Activated CD4-positive, alpha-beta T cell treated with anti-CD3 and anti-CD28 coated beads for 1 hour (primary cell): ENCODE data around the gene SMIM35.

ENCODE experiments used
- DNase-seq: peaks from one replicate; pipeline ENCODE4 v3.0.0-alpha.2; 2020

The SMIM35 gene

DNA sequence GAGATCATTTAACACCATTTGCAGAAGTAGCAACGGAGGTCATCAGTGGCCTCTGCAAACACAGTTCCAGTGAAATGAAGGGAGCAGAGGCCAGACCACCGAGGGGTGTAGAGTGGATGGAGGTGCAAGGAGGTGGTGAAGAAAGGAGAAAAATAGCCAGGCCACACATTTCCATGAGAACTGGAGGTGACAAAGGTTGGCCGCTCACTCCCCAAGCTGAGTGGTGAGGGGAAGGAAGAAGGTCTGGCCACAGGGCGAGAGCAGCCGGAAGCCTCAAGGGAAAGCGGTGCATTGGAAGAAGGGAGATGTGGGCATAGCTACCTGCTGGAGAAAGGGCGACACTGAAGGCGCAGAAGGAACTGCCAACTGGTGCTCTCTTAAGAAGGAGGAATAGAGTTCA lies 30.0 kb downstream of the SMIM35 start:
- no peak for DNase-seq

DNA sequence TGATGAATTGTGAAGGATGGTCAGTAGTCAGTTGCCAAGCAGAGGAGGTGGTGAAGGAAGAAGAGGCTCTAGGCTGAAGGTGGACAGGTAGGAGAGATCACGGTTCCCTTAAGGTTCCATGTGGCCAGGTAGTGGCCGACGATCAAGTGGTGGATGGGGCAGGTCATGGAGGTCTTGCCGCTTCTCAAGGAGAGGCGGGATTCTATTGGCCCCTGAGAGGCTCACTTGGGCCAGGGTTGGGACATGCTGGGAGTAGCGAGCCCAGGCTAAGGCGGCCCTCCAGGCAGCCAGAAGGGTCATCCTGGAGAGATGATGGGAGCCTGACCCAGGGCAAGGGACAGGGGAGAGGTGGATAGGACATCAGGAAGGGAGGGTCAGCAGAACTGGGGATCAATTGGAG lies 30.8 kb downstream of the SMIM35 start:
- DNase-seq = no peak

DNA sequence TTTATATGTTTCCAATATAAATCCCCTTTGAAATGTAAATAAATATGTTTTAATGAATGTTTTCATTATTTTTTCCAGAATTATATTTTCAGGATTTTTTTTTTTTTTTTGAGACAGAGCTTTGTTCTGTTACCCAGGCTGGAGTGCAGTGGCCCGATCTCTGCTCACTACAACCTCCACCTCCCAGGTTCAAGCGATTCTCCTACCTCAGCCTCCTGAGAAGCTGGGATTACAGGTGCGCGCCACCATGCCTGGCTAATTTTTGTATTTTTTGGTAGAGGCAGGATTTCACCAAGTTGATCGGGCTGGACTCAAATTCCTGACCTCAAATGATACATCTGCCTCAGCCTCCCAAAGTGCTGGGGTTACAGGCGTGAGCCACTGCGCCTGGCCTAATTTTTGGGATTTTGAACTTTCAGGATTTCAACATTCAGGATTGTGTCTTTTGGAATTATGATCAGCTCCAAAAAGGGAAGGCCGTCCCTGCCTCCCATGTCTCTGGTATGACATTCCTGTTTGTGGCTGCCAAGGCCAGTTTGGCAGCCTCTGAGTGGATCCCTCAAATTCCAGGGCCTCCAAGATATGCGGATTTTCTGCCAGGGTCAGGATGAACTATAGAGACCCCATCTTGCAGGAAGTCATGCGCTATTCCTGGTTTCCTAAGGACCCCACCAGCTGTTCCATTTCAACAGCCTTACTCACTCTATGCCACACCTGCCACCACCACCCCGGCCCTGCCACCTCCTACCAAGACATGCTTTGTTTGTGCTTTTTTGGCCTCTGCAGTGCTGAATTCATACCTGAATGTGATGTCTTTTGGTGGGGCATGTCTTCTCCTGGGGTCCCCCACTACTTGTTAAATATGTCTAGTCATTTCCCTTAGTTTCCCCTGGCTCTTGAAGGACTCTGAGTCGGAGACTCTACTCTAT lies 31.8 kb downstream of the SMIM35 start:
- DNase-seq = no peak

DNA sequence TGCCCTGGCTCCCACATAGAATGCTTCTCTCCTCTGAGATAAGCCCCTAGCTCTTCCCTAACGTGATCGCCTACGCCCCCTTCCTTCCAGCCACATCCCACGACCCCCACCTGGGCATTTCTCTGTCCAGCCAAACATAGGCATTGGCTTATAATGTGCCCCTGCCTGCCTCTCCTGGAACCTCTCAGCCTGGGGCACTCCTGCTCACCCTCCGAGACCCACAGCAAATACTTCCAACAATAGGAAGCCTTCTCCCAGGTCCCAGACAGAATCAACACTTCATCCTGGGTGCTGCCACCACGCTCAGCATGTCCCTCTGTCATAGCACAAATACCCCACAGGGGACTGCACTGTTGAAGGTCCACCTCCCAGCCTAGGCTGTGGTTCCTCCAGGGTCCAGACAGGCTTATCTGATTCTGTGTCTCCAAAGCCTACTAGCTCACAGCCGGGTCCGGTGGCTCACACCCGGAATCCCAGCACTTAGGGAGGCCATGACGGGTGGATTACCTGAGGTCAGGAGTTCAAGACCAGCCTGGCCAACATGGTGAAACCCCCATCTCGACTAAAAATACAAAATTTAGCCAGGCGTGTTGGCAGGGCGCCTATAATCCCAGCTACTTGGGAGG lies 34.1 kb downstream of the SMIM35 start:
- no peak for DNase-seq

DNA sequence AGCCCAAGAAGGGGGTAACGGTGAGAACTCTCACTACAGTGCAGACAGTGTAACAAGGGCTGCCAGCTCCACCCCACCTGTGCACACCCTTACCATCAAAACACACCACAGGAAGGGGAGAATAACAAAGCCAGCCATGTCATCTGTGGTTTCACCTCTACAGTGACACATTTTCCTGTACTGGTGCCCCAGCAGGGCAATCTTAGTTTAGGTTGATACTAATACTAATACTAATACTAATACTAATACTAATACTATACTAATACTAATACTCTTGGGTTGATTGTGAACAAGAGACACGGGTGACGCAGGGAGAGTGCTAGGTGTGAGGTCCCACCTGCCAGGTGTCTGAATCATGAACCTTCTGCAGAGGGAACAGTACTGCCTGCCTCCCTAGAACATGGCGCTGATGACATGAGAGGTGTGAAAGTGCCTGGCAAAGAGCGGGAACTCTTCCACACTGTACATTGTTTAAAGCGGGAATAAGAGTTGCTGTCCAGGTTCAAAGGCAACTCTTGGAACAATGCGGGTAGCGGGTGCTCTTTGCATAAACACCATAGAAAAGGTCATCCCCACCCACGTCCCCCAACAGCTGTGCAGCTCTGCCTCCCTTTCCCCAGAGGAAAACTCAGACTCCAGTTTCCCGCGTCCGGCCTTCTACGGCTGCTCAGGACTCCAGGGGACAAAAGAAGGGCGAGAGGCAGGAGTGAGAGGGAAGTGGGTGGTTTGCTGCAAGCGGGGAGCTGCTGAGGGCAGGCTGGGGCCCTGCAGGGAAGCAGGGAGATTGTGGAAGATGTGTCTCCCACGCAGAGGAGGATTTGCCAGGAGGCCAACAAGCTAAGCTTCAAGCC lies 34.9 kb downstream of the SMIM35 start:
- peak; percentile 53 for DNase-seq

DNA sequence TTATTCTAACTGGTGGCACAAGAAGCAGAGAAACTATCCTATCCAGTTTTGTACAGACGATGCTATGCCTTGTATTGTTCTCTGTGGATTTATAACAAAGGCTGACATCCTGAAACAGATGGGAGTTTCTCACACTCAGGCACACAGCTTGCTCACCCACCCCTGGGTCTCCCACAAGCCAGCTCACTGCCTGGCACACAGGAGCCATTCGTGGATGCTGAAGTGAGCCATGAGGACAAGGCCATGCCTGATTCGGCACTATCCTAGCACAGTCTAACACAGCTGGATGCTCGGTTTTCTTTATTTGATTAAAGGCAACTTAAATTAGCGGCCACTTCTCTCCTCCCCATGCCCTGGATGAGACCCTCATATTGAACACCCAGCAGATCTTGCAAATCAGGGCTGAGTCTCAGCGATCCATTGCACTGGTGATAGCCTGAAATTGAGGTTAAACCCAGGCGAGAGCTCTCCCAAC lies 35.6 kb downstream of the SMIM35 start:
- DNase-seq = no peak

DNA sequence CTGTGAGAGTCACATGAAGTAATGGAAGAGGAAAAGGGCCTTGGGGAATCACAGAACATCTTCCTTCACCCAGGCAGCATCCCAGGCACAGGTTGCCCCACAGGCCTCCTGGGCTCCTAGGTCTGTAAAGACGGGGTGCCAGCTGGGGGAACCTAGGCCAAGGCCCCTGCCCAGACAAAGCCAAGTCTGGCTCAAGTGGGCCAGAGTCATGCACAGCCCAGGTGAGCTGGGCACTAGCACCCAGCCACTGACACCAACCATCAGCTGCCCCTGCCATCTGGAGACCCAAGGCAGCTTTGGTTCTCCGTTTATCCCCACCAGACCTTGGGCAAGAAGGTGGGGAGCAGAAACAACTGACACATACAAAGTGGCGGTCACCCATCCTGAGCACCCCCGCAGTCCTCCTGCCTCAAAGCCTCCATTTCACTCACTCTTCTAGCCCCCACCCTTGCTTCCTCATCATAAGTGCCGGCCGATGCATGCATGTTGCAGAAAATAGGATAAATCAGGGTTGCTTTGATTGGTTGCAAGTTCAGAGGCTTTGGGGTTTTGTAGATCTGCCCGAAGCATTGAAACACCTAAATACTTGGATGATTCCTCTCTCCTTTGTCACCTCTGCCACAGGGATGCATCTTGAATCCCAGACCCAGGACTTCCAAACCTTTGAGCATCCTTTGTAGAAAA lies 36.4 kb downstream of the SMIM35 start:
- DNase-seq = no peak

DNA sequence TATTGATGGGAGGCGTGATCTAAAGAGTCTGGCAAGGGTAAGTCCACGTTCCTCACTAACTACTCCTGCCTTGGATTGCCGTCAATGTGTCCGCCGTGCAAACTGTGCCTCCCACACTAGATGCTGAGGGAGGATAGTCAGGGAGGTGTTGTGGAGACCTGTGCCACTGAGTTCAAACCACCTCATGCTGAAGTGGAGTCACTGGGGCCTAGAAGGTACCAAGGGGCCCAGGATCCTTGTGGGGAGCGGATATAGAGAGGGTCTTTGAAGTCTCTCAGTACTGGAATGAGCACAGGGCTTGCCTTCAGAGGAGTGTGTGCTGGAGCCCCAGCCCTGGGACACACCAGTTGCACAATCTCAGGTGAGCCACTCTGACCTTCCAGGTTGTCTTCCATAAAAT lies 37.0 kb downstream of the SMIM35 start:
- DNase-seq = no peak

DNA sequence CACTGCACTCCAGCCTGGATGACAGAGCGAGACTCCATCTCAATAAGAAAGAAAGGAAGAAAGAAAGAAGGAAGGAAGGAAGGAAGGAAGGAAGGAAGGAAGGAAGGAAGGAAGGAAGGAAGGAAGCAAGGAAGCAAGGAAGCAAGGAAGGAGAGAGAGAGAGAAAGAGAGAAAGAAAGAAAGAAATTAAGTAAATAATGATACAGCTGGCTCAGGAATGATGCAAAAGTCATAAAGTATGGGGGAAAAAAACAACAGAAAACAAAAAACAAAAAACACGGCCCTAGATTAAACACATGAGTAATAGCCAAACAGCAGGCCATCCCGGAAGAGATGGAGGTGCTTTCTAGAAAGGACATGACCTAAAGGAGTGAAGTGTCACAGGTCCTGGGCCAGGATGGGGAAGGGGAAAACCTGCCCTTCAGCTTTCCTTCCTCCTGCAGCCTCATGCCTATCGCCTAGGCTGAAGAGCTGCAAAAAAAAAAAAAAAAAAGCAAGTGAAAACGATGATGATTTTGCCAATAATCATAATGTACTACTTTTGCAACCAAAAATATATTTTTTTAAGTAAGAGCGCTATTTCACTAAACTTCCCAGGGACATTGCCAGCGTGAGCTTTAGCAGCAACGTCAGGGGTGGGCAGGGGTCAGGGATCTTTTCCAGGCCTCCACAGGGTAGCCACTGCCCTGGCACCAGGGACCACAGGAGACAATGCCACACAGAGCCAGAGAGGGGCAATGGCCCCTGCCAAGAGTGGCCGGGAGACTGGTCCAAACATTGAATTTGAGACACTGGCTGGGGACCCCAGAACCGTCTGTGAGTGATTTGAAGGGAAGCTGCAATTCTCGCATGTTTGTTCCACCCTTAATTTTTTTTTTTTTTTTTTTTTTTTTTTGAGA lies 38.0 kb downstream of the SMIM35 start:
- DNase-seq = no peak

DNA sequence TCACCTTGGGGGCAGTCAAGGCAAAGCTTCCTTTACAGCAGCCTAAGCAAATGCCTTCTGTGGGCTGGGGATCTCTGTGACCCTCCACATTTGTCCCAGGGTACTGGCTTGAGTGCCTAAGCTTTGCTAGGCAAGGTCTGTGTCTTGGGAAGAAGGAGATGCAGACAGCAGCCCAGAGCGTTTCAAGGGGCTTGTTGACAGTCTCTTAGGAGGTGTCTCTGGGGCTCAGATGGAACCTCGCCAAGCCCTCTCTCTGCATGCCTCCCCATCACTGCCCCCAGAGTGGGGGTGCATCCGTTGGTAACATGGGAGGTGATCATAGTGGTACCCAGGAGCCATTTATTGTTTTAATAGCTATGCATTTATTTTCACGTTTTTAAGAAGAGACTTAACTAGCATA lies 39.0 kb downstream of the SMIM35 start:
- no peak for DNase-seq

DNA sequence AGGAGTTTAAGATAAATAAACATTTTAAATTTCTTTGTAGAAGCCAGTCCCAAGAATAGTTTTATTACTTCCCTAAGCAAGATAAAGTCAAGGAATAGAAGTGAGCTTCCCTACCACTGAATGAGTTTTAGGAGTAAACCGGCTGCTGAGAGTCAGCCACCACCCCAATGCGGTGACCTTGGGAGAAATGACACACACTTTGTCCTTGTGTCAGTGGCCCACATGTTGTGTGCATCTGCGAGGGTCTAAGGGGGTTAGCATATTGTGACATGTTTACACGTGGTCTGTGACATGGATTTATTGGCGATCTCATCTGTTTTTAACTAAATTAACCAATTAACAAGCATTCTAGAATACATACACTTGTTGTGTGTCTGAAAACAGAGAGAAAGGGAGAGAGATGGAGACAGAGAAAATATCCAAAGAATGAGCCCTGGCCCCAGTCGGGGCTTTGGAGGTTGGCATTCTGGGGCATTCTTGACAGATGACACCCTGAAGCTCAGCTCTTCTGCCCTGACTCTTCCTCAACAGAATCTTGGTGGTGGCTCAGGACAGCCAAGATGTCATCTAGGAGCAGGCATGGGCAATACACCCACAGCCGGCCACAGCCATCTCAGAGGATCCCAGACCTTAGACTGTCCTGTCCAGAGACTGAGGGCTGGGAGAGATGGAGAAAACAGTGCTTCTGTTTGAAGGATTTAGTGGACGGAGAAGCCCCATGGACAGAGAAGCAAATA lies 39.6 kb downstream of the SMIM35 start:
- DNase-seq = no peak

DNA sequence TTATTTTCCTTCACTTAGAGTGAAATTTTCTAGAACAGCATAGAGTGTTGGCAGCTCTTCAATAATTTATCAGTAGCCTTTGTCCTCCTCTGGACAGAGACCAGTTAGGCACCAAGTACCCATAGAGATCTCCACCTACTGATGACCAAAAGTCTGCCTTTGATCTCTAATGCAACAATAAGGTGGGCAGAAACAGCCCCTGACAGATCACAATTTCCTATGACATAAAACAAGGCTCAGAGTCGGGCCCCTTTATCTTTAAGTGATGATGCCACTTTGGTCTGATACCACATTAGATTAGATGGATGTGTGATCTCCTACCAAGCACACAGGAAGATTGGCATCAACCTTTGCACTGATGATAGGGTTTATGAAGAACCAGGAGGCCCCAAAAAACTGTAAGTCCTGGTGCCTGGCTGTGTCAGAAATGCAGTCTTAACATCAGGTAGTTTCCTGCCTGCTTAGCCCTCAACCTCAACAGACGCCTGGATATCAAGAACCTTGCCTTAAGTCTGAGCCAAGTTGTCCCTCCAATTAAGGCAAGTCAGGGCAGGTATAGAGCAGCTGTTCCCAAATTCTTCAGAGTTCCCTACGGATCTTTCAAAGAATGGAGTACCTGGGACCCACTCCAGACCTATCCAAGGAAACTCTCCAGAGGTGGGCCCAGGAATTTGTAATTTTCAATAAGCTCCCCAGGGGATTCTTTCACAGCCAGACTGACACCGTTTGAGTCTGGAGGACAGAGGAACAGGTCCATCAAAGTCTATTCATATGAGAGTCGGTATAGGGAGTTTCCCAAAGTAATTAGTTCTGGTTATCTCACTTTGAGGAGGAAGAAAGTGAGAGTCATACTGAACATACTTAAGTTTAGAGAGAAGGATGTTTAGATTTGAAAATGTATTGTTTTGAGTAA lies 40.5 kb downstream of the SMIM35 start:
- DNase-seq = no peak

DNA sequence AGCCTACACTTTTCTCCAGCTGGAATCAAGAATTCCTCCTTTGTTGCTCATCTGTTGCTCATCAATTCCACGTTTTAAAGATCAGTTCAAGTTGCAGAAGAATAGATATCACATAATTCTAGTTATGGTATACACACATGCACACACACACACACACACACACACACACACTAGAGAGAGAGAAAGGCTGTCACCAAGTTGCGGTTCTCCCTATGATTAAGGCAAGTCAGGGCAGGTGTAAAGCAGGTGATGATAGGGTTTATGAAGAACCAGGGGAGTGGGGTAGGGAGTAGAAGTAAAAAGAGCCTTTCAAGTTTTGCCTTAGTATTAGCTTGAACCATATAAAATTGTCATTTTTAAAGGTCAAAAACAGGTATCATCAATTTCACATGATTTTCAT lies 41.6 kb downstream of the SMIM35 start:
- DNase-seq = no peak

DNA sequence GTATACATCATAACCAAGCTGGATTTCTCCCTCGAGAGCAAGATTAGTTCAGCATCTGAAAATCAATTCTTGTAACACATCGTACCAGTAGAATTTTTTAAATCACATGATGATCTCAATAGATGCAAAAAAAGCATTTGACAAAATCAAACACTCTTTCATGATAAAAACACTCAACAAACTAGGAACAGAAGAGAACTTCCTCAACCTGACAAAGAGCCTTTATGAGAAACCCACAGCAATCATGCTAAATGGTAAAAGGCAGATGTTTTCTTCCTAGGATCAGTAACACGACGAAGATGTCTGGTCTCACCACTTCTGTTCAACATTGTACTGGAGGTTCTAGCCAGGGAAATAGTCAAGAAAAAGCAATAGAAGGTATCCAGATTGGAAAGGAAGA lies 44.0 kb downstream of the SMIM35 start:
- DNase-seq = no peak

DNA sequence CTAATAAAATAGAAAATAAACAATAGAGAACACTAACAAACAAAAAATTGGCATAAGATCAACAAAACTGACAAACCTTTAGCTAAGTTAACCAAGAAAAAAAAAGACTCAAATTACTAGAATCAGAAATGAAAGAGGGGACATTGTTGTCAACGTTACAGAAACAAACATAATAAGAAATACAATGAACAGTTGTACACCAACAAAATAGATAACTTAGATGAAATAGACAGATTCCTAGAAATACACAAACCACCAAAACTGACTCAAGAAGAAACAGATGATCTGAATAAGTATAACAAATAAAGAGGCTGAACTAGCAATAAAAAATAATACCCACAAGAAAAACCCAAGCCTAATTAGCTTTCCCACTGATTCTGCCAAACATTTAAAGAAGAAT lies 44.6 kb downstream of the SMIM35 start:
- DNase-seq = no peak

DNA sequence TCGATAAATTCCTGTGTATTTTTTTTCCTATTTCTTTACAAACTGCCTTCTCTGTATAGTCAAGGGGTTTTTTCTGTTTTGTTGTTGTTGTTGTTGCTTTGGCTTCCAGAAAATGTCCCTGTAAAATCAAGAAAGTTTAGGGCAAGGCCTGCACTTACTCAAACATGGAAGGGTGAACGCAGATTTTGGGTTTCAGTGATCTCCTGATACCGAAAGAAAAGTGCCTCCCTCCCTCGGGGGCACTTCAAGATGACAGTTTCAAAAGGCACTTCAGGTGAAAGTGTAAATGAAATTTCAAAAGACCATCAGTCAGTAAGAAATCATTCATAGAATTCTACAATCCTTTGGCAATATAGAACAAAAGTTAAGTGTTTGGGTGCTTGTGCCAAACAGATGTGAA lies 53.3 kb downstream of the SMIM35 start:
- no peak for DNase-seq

DNA sequence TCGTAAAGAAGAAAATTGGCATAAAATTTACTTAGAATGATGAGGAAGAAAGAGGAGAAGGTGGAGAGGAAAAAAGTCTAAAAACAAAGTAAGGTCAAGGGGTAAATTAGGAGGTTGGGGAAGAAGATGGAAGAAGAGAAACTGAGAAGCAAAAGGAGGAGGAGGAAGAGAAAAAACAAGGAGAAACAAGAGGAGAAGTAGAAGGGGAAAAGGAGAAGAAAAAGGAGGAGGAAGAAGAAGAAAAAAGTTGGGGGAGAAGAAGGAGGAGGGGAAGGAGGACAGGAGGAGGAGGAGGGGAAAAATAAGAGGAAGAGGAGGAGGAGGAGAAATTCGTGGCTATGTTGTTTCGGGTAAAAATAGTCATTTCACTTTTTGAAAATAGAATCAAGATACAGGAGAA lies 58.1 kb downstream of the SMIM35 start:
- DNase-seq = no peak

DNA sequence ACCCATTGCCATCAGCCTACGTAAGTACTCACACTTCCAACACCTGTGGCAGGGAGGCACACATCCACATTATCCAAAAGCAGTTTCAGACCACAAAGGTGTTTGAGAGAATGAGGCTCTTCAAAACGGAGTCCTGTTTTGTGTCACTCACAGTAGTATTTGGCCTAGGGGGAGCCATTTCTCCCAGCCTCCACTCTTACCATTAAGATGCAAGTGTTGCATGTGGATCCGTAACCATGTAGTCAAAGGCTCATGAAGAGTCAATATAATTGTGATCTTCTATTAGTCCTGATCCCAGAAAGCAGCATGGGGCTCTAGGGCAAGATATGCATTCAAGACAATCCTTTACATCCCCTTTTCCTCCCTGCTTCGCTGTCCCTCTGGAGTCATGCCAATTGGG lies 59.1 kb downstream of the SMIM35 start:
- no peak for DNase-seq

DNA sequence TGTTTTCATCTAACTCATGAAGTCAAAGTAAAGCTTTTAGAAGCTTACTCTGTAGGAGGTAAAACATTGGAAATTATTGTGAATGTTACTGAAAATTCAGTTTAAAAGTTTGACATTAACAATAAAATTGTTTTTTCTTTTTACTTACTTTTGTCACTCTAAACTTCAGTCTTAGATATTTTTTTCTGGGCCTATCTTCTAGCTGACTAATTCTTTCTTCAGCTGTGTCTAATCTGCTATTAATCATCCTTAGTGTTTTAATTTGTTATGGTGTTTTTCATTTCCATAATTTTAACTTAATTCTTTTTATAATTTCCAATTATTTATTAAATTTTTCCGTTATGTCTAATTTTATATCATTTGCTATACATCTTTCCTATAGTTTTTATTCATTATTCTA lies 65.6 kb downstream of the SMIM35 start:
- no peak for DNase-seq

DNA sequence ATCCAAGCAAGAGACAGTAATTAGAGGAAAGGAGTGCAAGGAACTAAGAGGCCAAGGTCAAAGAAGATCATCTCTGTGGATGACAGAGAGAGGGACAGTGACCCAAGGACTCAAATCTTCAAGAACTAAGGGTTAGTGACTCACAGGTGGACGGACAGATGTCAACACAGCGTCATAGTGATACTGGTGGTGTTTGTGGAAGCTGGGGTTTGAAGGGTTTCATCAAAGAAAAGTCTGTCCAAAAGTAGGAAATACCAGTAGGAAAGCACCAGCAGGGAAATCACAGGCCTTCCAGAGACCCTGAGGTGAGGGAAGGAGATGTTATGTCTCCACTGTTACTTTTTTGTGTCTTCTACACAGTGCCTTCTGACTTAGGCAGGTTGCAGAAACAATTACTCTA lies 68.4 kb downstream of the SMIM35 start:
- DNase-seq = no peak
